Sigmoid colon (tissue), 7 donors: Measurements from ENCODE around the gene PRKCA. TPM values are rescaled to one million over a fixed set of nuclear protein-coding genes. Genes with fewer than 3 reads are reported as not detected.
"Not testable (repeated sequence)": the region's sequence is repeated elsewhere in the genome, so short reads cannot be mapped to it uniquely, and the experiment has no call there.

Source experiments
- DNase-seq: peaks from one replicate; pipeline ENCODE4 v3.0.0-alpha.2; 2019
- H3K27ac ChIP-seq, 4 donors: fragments of 200-600 bp; sonication (generic); one replicate each; pipeline ENCODE4 v1.5.1; 2016 to 2019; ENCODE audit warnings: mild to moderate bottlenecking in 1 of 4
- H3K27me3 ChIP-seq, 3 donors: fragments of 200-600 bp; sonication (generic); one replicate each; pipeline ENCODE4 v1.5.1; 2019; ENCODE audit warnings: mild to moderate bottlenecking in 1 of 3
- H3K36me3 ChIP-seq, 4 donors: fragments of 200-600 bp; sonication (generic); one replicate each; pipeline ENCODE4 v1.5.1; 2016 to 2019
- H3K4me1 ChIP-seq, 4 donors: fragments of 200-600 bp; sonication (generic); one replicate each; pipeline ENCODE4 v1.5.1; 2017 to 2019
- H3K4me3 ChIP-seq, 4 donors: fragments of 200-600 bp; sonication (generic); one replicate each; pipeline ENCODE4 v1.5.1; 2017 to 2019; ENCODE audit warnings: mild to moderate bottlenecking in 2 of 4, moderate library complexity in 1 of 4
- H3K9me3 ChIP-seq, 4 donors: fragments of 200-600 bp in 3 of 4; sonication (generic) in 3 of 4; one replicate each; pipeline versions ENCODE4 v1.5.1 to v1.6.1; 2013 to 2019
- EP300 ChIP-seq, 4 donors: sonication (generic); formaldehyde crosslinking; IDR thresholded peaks; one replicate each; pipeline ENCODE4 v1.6.1; 2017; ENCODE audit warnings: antibody characterized with exemption in 4 of 4
- POLR2A ChIP-seq, 2 donors: fragments of 450-650 bp; IDR thresholded peaks; one replicate each; pipeline ENCODE4 v1.6.1; 2016; ENCODE audit warnings: antibody characterized with exemption in 2 of 2, mild to moderate bottlenecking in 2 of 2, moderate library complexity in 2 of 2
- POLR2AphosphoS5 ChIP-seq, 4 donors: sonication (generic); formaldehyde crosslinking; IDR thresholded peaks; one replicate each; pipeline ENCODE4 v1.6.1; 2017; ENCODE audit warnings: antibody characterized with exemption in 4 of 4
- WGBS, 2 donors: extraction: QIAGEN DNeasy Blood & Tissue Kit; methylation state at CpG; one replicate each; pipeline ENCODE4 v1.1.7; 2013; 5-methylcytosine and 5-hydroxymethylcytosine counted together
- intact Hi-C: fragments of 100-400 bp; cut with DNase I; formaldehyde crosslinking; loops from one replicate; pipeline ENCODE4 v1.15.1; 2023
- polyA plus RNA-seq, 3 donors: library from polyadenylated mRNA; stranded (reverse); fragments of 200-250 nt; gene quantifications; one replicate each; pipeline ENCODE4 v1.2.3, GENCODE V29; 2013
- total RNA-seq, 4 donors: library from RNA; depleted of rRNA; stranded (reverse); fragments of >200 nt; gene quantifications; one replicate each; pipeline ENCODE4 v1.1.0, GENCODE V29; 2016
- TF ChIP-seq, protein P1 (sequence below), 4 experiments: fragments of 450-650 bp in 3 of 4; fragments of 200-600 bp in 1 of 4; IDR thresholded peaks; one replicate each; pipeline ENCODE4 v1.5.1; 2016 to 2019; ENCODE audit warnings: antibody characterized with exemption in 4 of 4, mild to moderate bottlenecking in 3 of 4, moderate library complexity in 2 of 4
- donor health status: healthy with polysubstance abuse.
- donor health status: Bipolar disorder and iron deficiency.
- donor health status: healthy.

The PRKCA gene
- total and polyA plus RNA-seq, 7 donors: 6.6 to 58.4 (median 42.6) TPM

DNA sequence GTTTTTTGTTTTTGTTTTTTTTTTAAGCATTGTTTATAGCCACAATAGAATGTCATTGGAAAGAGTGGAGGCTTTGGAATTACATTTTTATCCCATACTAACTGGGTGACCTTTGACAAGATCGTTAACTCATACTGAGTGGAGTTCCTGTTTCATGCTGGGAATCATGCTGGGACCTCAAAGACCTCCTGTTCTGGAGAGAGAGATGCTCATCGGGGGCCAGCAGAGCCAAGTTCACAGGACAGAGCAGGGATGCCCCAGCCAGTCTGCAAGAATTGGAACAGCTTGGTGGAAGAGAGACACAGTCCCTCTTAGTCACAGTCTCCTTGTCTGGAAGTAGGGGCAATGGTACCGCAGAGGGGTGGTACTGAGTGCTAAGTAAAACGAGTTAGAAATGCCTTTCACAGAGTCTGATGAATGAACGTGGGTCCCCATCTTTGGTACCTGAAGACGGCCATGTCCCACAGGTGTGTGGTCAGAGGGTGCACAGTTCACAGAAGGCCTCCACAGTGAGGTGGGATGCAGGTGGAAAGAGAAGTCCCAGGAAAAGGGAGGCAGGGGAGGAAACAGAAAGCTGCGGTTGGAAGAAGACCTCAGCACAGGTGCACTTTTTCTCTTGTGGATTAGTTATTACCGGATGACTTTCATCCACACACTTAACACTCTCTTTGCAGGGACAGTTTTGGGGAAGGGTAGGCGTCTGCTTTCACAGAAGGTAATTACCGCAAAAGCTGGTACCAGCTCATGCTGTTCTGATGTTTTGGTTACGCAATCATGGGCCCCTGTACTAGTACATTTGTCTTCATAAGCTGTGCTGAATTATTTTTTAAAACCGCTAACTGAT, 147.8 kb downstream of the PRKCA start:
- TF ChIP-seq EP300 (IDR thresholded peaks at IDR 0.05) (no peak), POLR2AphosphoS5 (IDR thresholded peaks at IDR 0.05) (no peak), POLR2A (IDR thresholded peaks at IDR 0.05) (no peak)
- TF ChIP-seq, protein P1, sequence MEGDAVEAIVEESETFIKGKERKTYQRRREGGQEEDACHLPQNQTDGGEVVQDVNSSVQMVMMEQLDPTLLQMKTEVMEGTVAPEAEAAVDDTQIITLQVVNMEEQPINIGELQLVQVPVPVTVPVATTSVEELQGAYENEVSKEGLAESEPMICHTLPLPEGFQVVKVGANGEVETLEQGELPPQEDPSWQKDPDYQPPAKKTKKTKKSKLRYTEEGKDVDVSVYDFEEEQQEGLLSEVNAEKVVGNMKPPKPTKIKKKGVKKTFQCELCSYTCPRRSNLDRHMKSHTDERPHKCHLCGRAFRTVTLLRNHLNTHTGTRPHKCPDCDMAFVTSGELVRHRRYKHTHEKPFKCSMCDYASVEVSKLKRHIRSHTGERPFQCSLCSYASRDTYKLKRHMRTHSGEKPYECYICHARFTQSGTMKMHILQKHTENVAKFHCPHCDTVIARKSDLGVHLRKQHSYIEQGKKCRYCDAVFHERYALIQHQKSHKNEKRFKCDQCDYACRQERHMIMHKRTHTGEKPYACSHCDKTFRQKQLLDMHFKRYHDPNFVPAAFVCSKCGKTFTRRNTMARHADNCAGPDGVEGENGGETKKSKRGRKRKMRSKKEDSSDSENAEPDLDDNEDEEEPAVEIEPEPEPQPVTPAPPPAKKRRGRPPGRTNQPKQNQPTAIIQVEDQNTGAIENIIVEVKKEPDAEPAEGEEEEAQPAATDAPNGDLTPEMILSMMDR (IDR thresholded peaks at IDR 0.05): no peak
- no peak overlapping the region for H3K4me3 ChIP-seq
- intact Hi-C loops: no loop called here
- H3K27ac ChIP-seq: no peak overlapping the region
- no peaks in the 10 kb centered on the region for H3K36me3 ChIP-seq
- H3K27me3 ChIP-seq: no peaks in the 10 kb centered on the region
- 84 to 86% methylated on average over 12 of the region's 12 CpGs for WGBS, 2 donors
- peak; percentile 34 for DNase-seq
- no peaks in the 10 kb centered on the region for H3K9me3 ChIP-seq
- peaks cover 0 to 25% (median 13%) of the 10 kb centered on the region in 4 donors for H3K4me1 ChIP-seq

DNA sequence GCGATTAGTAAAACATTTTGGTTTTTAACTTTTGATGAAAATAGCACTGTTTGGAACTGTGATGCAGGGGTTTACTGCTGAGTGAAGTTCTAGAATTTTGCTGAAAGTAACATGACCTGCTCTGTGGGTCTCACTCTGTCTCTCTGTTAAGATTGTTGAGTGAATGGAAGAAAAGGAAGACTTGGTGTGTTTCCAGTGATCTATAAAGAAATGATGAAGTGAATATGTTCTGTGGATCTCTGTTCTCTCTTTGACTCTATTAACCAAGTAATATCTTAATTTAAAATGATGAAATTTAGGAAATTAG, 148.4 kb downstream of the PRKCA start:
- H3K9me3 ChIP-seq: no peaks in the 10 kb centered on the region
- no peaks in the 10 kb centered on the region for H3K36me3 ChIP-seq
- DNase-seq: no peak
- intact Hi-C loops: no loop called here
- no peaks in the 10 kb centered on the region for H3K27me3 ChIP-seq
- WGBS, 2 donors: 92 to 97% methylated on average over 1 of the region's 1 CpG
- no peak overlapping the region for H3K4me3 ChIP-seq
- H3K27ac ChIP-seq: no peak overlapping the region
- no peak for TF ChIP-seq POLR2A (IDR thresholded peaks at IDR 0.05)
- TF ChIP-seq, protein P1 (IDR thresholded peaks at IDR 0.05): no peak
- no peak for TF ChIP-seq EP300 (IDR thresholded peaks at IDR 0.05)
- TF ChIP-seq POLR2AphosphoS5 (IDR thresholded peaks at IDR 0.05): no peak
- peaks cover 0 to 21% (median 13%) of the 10 kb centered on the region in 4 donors for H3K4me1 ChIP-seq

DNA sequence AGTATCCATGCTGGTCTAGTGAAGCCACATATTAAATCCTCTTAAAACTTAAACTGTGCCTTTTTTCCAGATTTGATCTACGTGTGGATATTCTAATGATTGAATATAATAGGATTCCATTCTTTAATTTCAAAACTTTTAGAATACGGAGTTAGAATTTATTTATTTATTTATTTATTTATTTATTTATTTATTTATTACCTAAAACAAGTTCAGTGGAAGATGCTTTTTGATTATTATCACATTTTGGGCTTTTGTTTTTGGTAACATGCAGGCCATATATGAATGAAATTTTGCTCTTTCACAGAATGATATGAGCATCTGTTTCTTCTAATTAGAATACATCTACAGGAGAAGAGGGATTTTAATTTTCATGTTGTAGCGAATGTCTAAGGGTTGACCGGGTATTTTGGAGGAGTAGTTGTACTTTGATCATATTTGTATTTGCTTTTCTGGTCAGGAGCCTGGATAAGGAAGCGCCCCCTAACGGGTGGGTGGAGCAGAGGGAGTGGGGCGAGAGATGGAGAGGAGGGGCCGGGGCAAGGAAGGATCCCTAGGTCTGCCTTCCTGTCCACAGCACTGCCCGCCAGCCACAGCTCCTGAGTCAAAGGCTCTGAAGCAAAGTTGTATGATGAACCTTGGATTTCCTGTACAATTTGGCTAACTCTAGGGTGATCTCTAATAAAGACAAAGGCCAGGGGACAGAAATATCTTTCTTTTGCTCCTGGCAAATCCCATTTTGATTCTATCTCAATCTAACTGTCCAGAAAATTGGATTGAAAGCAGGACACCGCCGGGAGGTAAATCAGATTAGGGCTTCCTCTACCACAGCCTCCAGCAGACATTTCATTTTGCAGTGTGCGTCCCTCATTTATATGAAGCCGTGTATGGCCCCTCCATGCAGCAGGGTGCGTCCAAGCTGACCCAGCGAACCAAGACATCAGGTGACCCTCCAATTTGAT, 149.1 kb downstream of the PRKCA start:
- DNase-seq: no peak
- TF ChIP-seq POLR2A (IDR thresholded peaks at IDR 0.05) (no peak), EP300 (IDR thresholded peaks at IDR 0.05) (no peak), POLR2AphosphoS5 (IDR thresholded peaks at IDR 0.05) (no peak)
- TF ChIP-seq, protein P1 (IDR thresholded peaks at IDR 0.05): no peak
- intact Hi-C loops: no loop called here
- H3K9me3 ChIP-seq: no peaks in the 10 kb centered on the region
- WGBS, 2 donors: 52 to 77% methylated on average over 15 of the region's 15 CpGs
- H3K4me1 ChIP-seq: peaks cover 0 to 15% (median 11%) of the 10 kb centered on the region in 4 donors
- H3K27ac ChIP-seq: no peak overlapping the region
- no peak overlapping the region for H3K4me3 ChIP-seq
- no peaks in the 10 kb centered on the region for H3K36me3 ChIP-seq
- H3K27me3 ChIP-seq: no peaks in the 10 kb centered on the region

DNA sequence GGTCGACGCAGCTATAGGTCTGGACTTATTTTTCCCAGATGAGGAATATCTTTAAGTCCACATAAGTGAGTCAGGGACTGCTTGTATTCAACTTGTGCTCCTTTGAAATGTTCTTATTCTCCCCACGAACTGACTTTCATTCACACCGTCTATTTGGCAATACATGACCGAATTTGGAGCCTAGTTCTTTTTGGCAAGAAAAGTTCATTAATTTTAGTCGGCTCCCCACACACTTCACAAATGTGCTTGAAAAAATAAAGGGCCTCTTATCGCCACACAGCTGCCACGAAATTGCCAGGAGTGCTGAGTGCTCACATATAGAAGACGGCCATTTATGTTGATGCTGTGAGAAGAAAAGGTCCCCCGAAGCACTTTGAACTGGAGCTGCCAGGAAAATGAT, 152.6 kb downstream of the PRKCA start:
- no peak for DNase-seq
- 92 to 94% methylated on average over 10 of the region's 10 CpGs for WGBS, 2 donors
- intact Hi-C loops: no loop called here
- TF ChIP-seq POLR2A (IDR thresholded peaks at IDR 0.05): no peak
- no peak for TF ChIP-seq EP300 (IDR thresholded peaks at IDR 0.05)
- TF ChIP-seq, protein P1 (IDR thresholded peaks at IDR 0.05): no peak
- TF ChIP-seq POLR2AphosphoS5 (IDR thresholded peaks at IDR 0.05): no peak
- H3K27me3 ChIP-seq: no peaks in the 10 kb centered on the region
- H3K4me3 ChIP-seq: no peak overlapping the region
- peaks cover 0 to 9% (median 3%) of the 10 kb centered on the region in 4 donors for H3K4me1 ChIP-seq
- no peaks in the 10 kb centered on the region for H3K36me3 ChIP-seq
- H3K27ac ChIP-seq: no peak overlapping the region
- no peaks in the 10 kb centered on the region for H3K9me3 ChIP-seq

DNA sequence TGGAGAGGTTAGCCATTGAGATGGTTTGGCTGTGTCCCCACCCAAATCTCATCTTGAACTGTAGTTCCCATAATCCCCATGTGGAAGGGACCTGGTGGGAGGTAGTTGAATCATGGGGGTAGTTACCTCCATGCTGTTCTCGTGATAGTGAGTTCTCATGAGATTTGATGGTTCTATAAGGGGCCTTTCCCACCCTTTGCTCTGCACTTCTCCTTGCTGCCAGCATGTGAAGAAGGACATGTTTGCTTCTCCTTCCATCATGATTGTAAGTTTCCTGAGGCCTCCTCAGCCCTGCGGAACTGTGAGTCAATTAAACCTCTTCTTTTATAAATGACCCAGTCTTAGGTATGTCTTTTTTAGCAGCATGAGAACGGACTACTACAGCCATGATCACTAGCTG, 155.1 kb downstream of the PRKCA start:
- DNase-seq, H3K27me3 ChIP-seq, H3K4me3 ChIP-seq, H3K27ac ChIP-seq, intact Hi-C loops, H3K36me3 ChIP-seq, H3K9me3 ChIP-seq: not testable (repeated sequence)
- 94 to 97% methylated on average over 3 of the region's 3 CpGs for WGBS, 2 donors
- H3K4me1 ChIP-seq: peaks cover 0 to 18% (median 12%) of the 10 kb centered on the region in 4 donors
